HG03280 (cell line): ENCODE data around the gene ZFAND2B.

Source experiments
- ATAC-seq: cut with Tn5 transposase; IDR thresholded peaks from one replicate; pipeline ENCODE4 v1.9.1; 2021; ENCODE audit warnings: mild to moderate bottlenecking, moderate library complexity; ENCODE audit not compliant: unreplicated experiment

Gene ZFAND2B, protein sequence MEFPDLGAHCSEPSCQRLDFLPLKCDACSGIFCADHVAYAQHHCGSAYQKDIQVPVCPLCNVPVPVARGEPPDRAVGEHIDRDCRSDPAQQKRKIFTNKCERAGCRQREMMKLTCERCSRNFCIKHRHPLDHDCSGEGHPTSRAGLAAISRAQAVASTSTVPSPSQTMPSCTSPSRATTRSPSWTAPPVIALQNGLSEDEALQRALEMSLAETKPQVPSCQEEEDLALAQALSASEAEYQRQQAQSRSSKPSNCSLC

GRCh38 chr2:219206328-219207133 is at the start of gene ZFAND2B:
Gene ZFAND2B, plus strand, starts transcription at chr2:219206782. Its CDS starts 206 bp downstream, at chr2:219206988.
- ATAC-seq = peak; percentile 98

DNA sequence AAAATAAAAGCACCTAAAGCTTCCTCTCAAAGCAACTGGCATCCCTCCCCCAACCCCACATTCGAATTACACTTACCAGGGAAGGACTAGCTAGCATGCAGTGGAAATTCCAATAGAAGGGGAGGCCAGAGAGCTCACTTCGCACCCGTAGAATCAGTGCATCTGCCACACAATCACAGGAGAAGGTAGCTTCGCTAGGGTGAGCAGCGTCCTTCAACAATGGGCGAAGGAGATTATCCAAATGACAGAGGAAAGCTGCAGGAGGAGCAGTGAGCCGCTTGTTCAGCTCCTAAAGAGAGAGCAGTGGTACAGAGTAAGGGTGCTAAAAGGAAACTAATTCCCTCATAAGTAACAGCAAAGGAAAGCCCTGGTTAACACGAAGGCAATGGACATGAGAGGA is 49.2 kb upstream of the ZFAND2B start:
- no peak for ATAC-seq

DNA sequence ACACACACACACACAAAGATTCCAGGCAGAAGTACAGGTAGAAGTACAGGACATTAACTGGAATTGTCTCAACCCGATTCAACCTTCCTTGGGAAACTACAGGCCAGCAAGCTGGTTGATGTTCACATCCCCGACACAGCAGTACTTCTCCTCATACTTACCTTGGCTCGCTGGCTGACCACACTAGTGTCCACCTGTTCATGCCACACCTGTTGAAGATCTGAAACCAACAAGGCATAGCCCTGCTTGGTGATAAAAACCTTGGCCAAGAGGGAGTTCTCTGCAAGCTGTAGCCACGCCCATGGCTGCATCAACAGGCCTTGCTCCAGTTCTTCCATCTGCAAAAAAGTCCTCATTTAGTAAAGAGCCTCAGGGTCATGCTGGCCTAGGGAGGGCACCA is 48.6 kb upstream of the ZFAND2B start:
- ATAC-seq = no peak

DNA sequence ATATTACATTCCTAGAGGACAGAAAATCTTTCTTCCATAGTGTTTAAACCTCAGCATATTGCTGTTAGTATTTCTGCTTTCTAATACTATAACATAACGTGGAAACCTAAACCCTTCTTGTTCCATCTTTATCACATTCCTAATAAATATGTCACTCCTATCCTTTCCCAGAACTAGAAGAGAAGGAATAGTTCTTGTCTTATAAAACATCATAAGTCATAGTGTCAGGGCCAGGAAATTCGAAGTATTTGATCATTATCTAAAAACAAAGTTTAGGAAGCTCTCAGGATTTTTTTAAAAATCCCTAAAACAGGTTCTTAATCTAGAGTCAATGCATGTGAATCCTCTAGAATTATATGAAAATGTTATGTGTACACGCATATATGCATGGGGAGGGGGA is 48.0 kb upstream of the ZFAND2B start:
- ATAC-seq = no peak

- ATAC-seq = no peak
Measured at GRCh38 chr2:219159771-219160185, 46.8 kb upstream of the ZFAND2B start.

GRCh38 chr2:219160186-219161017 is 46.2 kb upstream of the ZFAND2B start, which contains the start of gene NHEJ1:
Gene NHEJ1, minus strand, starts transcription at chr2:219160815. Its CDS starts 2,453 bp downstream, at chr2:219158362.
- peak; percentile 86 for ATAC-seq

DNA sequence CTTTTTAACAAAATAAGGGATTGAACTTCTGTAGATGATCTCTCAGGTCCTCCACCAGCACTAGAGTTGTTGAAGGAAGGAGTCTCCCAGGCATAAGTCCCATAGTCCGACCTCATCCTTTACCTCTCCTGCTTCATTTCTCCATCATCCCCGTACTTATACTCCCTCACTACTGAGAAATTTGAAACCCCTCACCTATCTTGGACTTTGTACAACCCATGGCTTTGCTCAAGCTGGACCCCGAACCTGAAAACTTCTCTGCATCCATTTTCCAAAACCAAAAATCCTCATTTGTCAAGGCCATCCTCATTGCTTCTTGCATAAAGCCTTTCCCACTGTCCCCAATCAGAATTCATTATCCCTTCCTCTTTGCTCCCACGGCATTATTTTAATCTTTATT is 45.5 kb upstream of the ZFAND2B start:
- no peak for ATAC-seq

- no peak for ATAC-seq
Measured at GRCh38 chr2:219163156-219163555, 43.4 kb upstream of the ZFAND2B start.

DNA sequence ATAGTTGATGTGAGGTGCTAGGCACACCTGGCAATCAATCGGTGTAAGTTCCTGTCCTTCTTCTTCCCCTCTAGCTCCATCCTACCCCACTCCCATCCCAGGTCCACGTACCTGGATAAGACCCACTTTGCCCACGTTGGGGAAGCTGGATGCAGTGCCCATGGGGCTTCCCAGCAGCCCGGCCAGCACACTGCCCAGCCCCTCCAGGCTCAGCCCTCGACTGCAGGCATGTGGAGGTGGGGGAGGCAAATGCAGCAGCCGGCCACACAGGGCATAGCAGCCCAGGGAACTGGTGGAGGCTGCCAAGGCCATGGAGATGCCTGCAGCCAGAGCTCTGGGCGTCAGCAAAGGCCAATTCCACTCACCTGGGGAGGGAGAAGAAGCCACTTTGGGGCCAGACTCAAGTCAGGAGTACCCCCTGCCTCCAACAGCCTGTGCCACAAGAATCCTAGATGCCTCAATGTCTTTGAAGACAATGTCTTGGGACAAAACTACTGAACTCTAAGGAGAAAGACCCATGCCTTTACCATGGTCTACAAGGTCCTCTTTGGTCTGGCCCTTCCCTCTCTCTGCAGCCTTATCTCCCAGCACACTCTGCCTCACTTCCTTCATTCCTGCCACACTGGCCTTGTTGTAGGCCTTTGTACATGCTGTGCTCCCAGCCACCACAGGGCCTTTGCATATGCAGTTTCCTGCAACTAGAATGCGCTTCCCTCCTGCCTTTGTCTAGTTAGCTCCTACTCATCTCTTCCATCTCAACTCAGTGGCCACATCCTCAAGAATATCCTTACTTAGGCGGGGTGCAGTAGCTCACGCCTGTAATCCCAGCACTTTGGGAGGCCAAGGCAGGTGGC is 41.3 kb upstream of the ZFAND2B start:
- no peak for ATAC-seq

DNA sequence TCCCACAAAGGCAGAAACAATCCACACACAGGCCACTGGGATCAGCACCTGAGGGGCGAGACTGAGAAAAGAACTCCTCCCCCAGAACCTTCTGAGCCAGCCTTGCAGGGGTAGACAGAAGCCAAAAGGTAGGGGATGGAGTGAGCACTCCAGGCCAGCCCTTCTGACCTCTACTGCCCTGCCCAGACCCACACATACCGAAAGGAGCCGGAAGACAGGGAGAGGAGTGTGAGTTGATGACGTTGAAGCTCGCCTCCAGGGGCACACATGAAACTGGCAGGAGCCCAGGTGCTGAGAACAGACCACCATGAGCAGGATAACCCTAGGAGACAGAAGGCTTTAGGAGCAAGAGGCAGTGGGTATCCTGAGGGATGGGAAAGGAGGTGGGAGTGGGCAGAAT is 38.6 kb upstream of the ZFAND2B start:
- no peak for ATAC-seq

DNA sequence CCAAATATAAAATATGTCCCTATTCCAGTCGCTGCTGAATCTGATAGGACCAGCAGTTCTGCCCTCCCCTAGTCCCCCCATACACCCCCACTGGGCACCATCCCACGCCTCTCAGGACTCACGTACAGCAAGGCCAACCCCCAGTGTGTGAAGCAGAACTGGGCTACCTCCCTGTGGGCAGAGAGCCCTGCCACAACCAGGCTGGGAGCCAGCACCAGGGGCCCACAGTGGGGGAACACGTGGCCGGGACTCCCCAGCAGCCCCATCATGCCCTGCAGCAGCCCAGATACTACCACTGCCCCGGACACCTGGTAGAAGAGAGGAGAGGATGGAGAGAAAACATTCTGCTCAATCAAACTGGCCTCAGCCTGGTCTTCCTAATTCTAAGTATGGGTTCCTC is 38.1 kb upstream of the ZFAND2B start:
- no peak for ATAC-seq

DNA sequence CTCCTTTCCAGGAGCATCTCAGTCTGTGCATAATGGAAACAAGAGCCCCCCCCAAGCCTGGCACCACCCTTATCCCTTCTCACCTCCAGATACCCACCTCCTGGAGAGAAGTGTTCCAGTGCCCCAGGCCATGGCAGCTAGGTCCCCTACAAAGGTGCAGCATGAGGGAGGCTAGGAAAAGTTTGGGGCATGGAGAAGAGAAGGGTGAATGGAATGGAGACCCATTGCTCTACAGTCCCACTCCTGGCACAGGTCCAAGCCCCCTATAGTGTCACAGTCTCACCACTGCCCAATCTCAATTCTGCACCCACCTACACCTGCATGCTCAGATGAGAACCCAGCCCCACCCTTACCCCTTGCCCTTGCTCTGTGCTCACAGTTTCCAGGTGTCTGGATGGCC is 37.6 kb upstream of the ZFAND2B start:
- no peak for ATAC-seq

DNA sequence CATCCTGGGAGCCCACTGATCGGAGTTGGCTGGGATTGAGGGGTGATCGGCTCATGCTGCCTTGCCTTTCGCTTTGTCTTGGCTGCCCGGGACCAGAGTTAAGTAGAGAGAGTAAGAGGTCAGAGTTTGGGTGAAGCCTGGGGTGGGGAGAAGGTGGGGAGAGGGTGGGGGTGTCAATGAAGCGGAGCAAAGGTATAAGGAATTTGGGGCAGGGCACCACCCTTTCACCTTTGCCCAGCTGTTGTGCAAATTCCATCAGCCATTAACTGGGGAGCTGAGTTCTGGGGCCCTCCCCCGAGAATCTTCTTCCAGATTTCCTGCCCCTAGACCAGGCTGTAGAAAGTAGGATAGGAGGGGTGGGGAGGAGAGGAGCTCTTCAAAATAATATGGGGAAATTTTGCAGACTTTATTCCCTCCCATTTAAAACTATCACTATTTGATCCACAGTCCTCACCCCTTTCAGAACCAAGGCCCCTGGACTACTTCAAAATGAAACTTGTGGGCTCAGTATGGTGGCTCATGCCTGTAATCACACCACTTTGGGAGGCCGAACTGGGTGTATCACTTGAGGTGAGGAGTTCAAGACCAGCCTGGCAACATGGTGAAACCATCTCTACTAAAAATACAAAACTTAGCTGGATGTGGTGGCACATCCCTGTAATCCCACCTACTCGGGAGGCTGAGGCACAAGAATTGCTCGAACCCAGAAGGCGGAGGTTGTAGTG is 36.5 kb upstream of the ZFAND2B start, which contains the start of gene SLC23A3:
TSS of gene SLC23A3 (minus strand) at position 100 of the 725 bp plus-strand sequence. CDS start at position 55, 45 bp downstream.
- no peak for ATAC-seq

- no peak for ATAC-seq
Measured at GRCh38 chr2:219171231-219171651, 35.3 kb upstream of the ZFAND2B start.

DNA sequence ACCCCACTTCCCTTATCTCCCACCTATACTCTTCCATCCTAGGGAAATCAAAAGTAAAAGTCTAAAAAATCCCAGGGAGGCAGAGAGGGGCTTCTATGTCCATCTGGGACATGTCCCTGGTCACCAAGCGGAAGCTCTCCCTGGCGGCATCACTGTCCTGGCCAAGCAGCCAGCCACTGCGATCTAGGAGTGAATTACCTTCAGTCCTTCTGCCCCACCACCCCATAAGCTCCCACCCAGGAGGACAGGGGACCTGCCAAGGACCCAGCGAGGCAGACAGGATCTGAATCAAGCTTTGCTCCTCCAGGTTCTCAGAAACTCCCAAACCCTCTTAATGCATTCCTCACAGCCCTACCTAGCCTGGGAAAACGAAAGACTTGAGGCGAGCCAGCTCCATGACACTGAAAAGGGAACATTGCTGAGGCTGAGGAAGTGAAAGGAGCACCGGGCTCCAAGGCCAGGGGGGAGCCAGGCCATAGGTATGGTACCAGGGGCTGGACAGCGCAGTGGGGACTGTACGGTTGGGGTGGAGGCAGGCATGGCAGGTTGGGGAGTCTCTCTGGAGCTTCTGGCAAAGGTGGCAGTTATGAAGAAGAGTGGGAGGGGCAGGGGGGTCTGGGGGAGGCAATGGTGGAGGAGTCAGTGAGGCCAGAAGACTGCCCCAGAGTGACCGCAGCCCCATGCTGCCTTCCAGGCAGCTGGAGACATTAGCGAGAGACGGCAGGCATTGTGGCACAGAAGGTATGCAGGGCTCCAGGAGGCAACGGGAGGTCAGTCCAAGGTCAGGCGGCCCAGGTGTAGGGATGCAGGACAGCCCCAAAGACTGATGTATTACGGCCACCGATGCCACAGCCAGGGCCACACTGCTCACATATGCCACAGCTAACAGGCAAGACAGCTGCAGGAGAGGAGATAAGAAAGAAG is 34.1 kb upstream of the ZFAND2B start:
- ATAC-seq = no peak

GRCh38 chr2:219173176-219173575 is 33.4 kb upstream of the ZFAND2B start:
- ATAC-seq = no peak

GRCh38 chr2:219174146-219174545 is 32.4 kb upstream of the ZFAND2B start:
- ATAC-seq = no peak

DNA sequence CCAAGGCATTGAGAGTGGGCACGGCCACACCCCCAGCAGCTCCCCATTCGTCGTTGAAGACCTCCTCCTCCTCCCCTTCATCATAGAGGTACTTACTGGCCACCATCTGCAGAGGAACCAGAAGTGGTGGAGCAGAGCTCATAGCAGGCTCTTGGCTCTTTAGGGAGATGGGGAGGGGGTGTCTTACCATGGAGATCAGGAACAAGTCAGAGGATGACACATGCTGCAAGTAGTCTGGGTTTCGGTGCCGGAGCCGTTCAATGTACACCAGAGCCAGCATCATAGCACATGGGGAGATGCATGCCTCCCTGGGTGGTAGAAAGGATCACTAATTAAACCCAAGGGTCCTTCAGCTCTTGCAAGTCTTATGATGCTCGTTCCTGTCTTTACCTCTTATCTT is 31.8 kb upstream of the ZFAND2B start:
- no peak for ATAC-seq

DNA sequence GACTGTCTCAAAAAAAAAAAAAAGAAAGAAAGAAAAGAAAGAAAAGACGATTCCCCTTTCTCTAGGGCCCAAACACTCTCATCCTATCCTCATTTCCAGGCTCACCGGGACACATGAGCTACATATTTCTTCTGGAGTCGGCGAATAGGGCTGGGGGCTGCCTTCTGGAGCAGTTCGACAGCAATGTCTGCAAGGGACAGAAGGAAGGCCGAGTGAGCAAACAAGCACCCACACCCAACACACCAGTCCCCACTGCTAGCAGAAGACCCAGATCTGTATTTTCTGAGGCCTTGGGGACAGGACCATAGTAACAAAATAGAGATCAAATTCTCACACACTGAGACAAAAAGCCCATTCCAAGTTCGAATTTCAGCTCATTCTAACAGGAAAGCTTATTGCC is 31.1 kb upstream of the ZFAND2B start:
- ATAC-seq = no peak
